GM18502 (cell line): ENCODE data around the gene TBX1.

ENCODE experiments used
- ATAC-seq: cut with Tn5 transposase; IDR thresholded peaks from one replicate; pipeline ENCODE4 v1.9.1; 2021; ENCODE audit warnings: mild to moderate bottlenecking; ENCODE audit not compliant: unreplicated experiment, poor library complexity

The TBX1 gene

DNA sequence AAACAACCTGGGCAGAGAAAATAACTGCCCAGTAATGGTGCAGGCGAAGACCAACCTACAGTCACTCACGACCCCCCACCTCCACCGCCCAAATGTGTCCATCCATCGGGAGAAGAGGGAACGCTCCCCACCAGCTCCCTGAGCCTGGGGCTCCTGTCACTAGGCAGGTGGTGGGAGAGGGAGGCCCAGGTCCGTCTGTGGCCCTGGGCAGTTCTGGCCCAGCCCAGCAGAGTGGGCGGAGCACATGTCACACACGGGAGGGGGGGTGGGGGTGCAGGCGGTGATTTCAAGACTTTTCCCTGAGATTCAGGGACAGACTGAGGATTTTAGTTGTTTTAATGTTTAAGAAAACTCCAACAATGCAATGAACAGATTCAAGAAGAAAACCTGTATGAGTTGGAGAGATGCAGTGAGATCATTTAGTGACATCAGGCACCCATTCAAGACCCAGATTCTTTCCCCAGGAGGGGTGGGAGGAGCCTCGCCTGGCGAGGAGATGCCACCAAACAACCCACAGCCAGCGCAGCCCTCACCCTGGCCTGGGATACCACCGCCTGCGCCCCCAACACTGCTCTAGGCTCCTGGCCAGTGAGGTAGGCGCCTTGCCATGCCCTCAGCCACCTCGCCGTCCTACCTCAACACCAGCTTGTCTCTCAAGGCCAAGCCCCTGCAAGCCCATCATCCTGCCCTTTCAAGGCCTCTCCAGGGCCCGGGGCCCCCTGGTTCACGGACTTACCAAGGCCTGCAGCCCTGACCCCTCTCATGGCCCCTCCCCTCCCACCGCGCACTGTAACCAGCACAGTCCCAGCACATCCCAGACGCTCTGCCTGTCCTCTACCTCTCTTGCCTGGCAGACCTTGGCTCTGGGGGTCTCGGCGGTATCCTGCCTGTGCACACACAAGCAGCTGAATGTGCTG lies 36.8 kb downstream of the TBX1 start:
- no peak for ATAC-seq

DNA sequence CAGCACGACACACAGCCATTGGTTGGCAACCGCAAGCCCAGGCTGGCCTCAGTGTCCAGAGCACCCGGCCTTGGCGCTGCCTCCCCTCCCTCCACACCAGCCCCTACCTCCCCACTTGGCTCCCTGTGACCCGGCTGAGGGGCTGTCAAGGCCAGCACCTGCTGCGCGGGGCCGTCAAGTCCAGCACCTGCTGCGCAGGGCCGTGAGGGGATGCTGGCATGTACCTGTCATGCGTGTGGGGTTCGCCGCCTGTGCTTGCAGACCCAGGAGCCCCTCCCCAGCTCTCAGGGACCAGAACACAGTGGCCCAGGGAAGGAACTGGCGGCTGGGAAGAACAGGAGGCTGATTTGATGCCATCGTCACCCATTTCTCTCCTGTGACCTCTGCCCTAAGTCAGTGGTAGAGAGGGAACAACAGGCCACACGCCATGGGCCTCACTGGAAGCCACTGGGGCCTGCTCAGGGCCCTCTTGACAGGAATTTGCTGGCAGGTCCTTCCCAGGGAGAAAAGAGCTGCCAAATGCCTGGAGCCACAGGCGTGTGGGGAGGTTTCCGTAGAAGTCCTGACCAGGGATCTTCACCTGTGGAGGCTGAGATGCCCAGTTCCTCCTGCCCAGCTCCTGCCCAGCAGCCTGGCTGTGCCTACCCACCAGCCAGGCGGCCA lies 37.6 kb downstream of the TBX1 start:
- ATAC-seq, result no peak

DNA sequence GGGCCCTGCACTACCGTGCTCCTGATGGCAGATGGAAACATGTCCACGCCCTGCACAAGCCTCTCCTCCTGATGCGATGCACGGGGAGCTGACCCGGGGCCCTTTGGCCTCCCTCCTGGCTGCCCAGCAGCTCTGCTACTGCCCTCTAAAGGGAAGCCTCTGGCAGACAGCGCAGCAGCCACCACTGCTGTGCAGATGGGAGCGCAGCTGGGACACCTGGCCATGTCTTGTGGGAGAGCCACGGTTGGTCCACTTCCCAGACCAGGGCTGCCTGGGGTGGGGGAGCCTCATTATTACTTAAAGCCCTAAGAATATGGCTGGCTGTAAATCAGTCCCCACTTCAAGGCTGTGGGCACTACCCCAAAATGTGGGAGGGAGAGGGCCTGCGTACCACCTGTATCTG lies 38.3 kb downstream of the TBX1 start:
- ATAC-seq, result no peak

DNA sequence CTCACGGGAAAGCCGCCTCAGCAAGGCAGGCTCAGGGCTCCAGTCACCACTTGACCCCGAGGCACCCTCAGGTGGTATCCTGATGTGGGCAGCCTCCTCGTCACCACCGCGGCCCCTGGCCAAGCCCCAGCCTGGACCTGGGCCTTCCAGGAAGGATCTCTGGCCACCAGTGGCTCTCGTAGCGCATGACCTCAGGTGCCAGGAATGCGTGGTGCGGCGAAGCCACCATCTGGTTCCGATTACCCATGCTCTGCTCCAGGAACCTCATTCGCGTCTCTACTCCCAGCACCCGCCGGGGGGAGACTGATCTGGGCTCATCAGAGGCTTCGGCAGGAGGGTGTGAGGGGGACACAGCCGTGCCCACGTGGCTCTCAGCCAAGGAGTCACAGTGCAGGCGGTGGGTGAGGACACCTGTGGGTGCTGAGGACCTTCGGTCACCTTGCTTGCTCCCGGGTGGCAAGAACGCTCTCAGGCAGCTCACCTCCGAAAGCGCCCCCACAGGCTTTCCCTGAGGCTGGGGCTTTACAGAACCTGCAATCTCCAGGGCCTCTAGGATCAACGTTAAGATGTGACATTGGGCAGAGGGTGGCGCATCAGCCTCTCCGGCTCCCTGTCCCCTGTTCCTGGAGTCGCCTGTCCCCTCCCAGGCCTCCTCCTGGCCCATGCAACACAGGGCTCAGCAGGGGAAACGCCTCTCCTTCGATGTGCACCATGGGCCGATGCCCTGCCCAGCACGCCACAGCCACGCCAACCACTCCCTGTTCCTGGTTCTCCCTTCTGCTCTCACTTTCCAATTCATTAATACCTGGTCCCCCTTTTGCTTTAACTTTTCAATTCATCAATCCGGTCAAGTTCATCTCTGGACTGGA lies 39.0 kb downstream of the TBX1 start:
- ATAC-seq, result no peak

DNA sequence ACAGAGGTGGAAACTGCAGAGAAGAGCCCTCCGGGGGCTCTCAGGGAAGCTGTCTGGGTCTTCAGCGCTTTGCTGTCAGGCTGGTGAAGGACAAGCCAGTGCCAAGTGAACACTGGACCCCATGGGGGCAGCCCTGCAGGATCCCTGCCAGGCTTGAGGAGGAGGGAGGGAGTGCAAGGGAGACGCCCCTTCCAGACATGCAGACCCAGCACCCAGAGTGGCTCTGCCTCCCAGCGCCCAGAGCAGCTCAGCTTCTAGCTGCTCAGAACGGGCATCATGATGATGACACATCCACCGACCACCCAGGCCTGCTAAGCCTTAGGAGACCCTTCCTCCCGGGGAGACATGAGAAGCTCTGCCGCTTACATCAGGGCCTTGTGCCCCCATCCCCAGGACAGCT lies 39.7 kb downstream of the TBX1 start:
- no peak for ATAC-seq

DNA sequence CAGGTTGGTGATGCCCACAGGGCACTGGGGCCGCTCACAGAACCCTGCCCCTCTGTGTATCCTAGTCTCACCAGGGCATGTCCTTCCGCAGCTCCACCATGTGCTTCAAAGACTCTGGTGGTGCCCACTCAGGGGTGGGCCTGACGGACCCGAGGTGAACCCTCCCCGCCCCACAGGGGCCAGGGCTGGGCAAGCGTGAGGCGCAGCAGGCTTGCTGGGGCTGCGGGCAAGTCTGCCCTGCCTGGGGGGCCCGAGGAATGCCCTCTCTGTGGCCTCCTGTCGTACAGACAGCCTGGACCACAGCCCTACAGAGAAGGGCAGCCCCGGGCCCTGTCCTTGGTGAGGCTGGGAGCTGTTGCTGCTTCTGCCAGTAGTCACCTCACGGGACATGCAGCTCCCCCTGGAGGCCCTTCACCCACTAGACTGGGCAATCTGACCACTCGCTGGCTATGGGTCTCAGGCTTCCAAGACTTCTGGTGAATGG lies 40.2 kb downstream of the TBX1 start:
- no peak for ATAC-seq

DNA sequence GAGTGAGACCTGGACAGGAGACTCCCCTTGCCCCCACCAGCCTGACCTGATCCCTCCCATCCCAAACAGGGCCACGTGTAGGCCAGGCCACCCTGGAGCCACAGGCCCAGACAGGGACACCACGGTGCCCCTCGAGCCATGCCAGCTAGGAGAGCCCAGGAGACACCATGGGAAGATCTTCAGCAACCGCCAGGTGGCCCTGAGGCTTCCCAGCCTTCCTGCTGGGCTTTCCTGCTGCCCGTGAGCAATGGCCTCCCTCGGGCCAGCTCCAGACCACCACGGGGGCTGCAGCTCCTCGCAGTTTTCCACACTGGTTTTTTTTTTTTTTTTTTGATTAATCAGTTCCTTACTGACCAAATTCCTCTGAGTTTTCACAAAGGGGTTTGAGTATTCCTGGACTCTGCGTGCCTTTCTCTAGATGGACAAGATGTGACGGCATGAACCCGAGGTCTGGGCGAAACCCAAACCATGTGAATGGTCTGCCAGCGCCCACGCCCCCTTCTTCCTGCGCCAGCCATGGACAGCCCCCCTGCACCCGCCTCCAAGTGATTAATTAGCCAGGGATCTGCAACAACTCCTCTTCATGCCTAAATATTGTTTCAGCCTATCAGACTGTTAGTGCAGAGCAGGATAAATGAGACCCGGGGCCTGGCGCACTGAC lies 40.9 kb downstream of the TBX1 start:
- ATAC-seq, result no peak

DNA sequence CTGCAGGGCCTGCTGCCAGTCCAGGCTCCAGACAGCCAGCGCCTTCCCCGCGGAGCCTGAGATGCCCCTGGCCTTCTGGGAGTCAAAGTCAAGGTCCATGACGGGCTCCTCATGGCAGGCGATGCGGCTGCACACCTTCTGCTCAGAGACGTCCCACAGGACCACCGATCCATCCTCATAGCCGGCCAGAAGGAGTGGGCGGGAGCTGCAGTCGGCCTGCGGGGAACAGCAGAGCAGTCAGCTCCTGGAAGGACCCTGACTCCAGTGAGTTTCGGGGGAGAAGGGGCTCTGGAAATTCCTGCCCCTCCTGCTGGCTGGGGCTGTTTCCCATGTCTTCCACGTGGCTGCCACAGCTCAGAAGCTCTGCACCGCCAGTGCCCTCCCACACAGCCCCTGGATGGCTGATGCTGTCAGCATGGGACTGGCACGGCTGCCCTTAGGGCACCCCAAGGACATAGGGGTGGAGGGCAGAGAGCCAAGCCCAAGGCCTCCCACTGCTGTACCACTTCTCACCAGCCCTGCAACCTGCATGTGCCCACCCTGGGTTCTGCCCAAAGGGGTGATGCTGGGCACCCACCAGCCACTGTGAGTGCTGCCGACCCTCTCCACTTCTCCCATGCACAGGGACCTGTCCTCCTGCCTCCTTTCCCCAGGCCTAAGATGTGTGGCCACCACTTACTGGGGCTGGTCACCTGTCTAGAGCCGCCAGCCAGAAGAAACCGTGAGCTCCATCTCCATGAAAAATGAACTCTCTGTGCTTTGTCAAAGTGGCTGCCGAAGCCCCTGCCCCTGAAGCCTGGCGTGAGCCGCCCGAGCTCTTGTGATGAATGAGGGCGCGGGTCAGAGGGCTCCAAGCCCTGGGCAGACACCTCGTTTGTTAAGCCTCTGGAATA lies 41.7 kb downstream of the TBX1 start:
- ATAC-seq, result no peak

DNA sequence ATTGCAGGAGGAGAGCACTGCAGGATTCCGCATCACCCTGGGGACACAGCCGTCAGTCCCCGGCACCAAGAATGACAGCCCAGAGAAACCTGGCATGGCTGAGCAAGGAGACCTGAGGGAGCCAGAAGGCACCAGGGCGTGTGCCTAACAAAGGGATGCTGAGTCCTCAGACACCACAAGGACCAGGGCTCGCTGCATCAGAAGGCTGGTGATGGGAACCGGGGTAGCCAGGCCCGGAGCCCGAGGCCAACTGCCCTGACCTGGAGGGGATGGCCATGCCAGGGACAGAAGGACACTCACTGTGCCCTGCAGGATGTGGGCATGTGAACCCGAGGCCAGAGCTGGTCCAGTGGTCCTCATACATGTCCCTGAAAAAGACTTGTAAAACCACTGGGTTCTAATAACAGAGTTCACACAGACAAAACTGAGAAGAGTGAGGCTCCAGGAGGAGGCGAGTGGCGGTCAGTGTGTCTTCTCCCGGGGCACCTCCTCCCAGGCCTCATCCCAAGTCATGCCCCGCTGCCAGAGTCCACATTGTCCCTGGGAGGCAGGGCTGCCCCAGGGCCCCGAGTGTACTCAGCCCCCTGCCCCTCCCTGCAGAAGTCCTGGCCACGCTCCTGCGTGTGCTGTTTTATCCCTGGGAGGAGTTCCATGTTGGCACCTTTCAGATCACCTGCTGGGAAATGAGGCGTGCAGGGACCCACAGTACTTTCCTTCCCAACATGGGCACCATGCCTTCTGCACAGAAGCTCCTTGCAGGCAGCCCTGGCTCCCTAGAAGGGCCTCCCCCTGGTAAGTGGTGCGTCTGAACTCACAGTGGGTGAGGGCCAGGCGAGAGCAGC lies 42.5 kb downstream of the TBX1 start:
- ATAC-seq, result no peak

DNA sequence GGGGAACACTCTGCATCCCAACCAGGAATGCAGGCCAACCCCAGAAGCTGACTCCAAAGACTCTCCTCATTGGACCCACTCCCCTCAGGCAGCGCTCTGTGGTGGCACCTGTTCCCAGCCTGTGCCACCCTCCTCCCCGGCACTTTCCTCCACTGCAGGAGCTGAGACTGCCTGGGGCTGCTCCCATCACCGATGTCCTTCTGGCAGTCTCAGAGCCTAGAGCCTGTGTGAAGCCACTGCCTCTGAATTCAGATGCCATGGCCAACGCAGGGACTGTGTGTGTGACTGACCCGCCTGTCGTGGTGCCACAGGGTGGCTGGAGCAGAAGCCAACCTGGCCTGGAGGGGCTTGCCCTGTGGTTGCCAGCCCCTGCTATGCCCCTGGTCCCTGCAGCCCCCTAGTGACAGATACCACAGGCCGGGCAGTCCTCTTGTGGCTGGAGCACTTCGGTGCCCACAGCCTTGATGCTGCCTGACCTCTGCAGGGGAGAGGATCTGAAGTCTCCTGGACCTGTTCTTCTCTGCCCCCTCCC lies 43.2 kb downstream of the TBX1 start:
- ATAC-seq, result no peak

DNA sequence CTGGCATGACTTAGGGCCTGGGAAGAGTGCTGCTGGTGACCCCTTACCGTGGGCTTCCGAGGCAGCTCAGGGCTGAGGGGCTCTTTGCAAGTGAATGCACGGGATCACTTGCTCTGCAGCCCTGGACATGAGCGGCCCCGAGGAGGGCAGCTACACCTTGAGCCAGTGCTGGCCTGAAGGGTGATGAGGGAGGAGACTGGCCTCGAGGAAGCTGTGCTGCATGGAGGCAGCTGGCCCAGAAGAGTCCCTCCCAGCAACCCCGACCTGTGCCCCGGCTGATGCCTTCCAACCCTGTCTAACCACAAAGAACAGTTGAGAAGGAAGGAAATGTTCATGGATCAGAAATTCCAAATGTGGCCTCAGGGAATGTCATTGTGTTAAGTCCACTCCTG lies 45.2 kb downstream of the TBX1 start:
- no peak for ATAC-seq

DNA sequence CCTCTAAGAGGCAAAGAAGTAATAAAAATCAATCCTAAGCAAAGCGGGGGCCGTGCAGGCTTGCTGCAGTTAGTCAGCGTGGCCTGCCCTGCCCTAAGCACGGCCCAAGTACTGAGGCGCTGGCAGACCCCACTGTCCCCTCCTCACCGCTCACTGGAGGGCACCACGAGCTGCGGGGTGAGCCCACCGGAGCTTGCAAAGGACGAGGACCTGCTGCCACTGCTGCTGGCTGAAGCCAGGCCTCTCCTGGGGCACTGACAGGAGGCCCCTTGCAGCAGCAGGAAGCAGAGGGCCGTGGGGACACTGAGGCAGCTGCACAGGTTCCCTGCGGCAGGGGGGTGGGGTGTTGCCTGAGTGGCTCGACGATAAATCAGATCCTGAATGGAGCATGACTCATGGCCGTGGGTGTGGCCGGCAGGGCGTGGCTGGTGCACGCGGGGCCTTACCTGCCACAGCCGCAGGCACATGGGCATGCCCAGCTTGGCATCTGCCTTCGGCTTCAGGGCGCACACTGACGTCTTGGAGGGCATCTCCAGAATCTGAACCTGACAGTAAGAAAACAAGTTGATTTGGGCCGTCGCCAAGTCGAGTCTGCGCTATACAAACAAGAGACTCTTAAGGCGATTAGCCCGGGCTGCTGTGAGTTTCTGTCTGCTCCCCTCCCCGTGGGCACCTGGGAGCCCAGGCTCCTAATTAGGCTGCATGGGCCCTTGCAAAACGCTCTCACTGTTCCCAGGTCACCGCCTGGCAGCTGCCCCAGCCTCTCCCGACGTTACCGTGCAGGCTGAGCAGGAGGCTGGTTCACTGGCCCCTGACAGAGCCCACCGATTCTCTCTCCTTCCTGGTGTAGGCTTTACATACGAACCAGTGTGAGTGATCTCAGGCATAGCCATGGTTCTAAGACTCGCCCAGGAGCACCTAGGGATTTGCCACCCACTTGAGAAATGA lies 45.9 kb downstream of the TBX1 start:
- no peak for ATAC-seq

DNA sequence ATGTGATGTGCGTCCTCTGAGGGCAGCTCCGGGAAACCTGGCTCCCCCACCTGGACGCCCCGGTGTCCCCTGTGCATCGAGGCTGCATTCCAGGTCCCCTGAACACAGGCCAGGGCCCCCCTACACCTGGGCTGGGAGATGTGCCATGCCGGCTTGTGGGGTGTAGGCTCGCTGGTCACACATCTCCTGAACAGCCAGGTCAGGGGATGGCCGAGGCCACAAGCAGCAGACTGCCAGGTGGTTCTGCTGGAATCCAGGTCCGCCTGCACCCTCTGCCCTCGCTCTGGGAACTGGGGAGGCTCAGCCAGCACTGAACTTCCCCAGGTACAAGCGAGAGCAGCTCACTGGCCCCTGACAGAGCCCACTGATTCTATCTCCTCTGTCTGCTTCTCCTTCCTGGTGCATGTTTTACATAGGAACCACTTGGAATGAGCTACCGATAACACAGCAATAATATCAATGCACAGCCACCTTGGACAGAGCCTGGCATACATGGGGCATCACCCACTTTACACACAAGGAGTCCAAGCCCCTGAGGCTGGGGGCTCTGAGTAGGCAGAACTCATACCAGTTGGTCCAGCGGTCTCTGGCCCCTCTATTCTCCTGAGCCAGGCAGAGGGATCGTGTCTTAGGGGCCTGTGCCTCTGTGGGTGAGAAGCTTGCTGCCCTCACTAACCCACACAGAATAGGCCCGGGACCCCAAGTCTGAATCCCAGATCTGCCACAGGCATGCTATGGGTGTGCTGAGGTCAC lies 46.8 kb downstream of the TBX1 start:
- no peak for ATAC-seq

DNA sequence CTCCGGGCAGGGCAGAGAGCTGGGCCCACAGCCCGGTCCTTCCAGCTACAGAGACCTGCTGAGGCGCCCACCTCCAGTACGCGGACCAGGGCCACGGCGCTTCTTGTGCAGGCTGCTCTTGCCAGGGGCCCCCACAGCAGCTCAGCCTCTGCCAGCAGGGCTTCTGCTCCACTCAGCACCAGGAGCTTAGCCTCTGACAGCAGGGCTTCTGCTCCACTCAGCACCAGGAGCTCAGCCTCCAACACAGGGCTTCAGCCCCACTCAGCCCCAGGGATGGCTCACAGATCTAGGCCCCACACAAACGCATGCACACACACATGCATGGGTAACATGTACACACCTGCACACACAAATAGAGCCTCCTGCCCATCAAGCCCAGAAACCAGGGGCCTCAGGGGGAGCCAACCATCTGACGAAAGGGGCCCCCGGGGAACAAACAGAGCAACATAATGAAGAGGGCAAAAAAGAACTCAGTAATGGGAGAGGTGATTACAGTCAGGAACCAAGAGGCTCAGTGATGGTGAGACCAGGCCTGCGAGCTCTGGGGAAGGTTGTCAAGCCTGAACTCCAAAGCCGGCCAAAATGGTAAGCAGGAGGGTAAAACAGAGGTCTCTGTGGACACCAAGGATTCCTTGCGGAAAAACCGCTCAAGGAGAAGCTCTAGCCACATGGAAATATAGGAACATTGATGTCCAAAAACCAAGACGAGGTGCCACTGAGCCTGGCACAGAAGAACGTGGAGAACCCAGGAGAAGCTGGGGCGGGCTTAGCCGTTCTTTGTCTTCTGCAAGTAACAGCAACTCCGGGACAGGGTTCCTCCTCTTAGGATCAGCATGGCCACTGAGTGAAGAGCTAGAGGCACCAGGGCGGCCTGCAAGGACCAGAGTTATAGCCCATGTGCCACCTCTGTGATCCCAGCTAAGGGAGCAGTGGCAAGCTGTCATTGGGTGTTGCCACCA lies 47.6 kb downstream of the TBX1 start:
- ATAC-seq, result no peak

DNA sequence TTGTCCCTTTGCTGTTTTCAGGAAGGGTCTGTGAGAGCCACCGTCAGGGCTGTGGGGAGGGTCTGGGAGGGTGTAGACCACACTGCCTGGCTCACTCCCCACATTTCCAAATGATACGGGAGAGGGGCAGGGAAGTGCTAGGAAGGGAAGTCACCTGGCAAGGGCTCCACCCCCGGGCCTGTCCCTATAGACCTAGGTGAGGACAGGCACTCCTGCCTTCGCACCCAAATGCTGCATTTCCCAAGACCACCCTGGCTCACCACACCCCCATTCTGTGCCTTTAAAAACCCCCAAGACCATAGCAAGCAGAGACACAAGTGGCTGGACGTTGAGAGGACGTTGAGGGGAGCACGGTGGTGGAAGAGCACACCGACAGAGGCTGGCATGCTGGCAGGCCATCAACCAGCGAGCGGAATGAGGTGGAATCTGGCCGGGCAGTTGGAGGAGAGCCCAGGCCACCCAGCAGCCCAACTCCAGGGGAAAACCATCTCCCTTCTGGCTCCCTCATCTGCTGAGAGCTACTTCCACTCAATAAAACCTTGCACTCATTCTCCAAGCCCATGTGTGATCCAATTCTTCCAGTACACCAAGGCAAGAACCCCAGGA lies 48.4 kb downstream of the TBX1 start:
- ATAC-seq, result no peak
